ENCODE results near the gene ZBTB4.

GRCh38 chr17:7508145-7508544 lies 28.7 kb upstream of the ZBTB4 start:
- no peak for TF ChIP-seq EZH2 (IDR thresholded peaks at IDR 0.05; ENCODE audit: insufficient read depth, low read length)
- TF ChIP-seq CTCF (IDR thresholded peaks at IDR 0.05; ENCODE audit: insufficient read depth, low read depth, low read length) = no peak
